Gastrocnemius medialis (tissue), 4 donors: Measurements from ENCODE around the gene SLC36A1.

ENCODE experiments used
- POLR2A ChIP-seq, 2 donors: fragments of 450-650 bp; IDR thresholded peaks; one replicate each; pipeline ENCODE4 v1.6.1; 2017; ENCODE audit warnings: antibody characterized with exemption in 2 of 2, mild to moderate bottlenecking in 2 of 2, moderate library complexity in 2 of 2
- TF ChIP-seq, protein P1 (sequence below), 5 experiments: fragments of 450-650 bp in 3 of 5; fragments of 200-600 bp in 2 of 5; sonication (generic) in 2 of 5; IDR thresholded peaks in 4 of 5; conservative IDR thresholded peaks in 1 of 5; 1 replicate in 4 of 5; 2 replicates in 1 of 5; pipeline ENCODE4 v1.5.1; 2016 to 2019; ENCODE audit warnings: antibody characterized with exemption in 5 of 5, mild to moderate bottlenecking in 3 of 5, moderate library complexity in 3 of 5

DNA sequence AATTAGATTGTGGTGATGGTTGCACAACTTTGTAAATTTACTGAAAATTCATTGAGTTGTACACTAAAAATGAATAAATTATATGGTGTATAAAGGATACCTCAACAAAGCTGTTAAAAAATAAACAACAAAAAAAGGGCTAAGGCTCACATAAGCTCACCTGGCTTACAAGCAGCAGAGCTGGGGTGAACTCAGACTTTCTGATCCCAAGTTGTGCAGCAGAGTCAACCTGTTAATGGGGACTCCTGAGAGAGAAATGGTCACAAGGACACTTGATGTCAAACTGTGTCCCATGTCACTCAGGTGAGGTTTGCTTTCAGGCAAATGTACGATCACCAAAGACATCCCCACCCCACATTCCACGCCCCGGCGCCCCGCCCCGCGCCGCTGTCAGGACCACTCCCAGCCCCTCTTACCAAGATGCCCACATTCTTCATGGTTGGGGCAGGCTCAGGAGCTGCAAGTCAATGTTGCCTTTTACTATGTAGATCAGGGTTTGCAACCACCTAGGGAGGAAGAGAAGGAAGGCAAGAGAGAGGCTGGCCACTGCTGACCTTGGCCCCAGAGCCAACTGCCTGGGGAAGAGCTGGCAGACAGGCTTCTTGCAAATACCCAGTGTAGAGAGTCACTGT is 22.4 kb upstream of the SLC36A1 start:
- TF ChIP-seq POLR2A (IDR thresholded peaks at IDR 0.05): no peak
- TF ChIP-seq, protein P1, sequence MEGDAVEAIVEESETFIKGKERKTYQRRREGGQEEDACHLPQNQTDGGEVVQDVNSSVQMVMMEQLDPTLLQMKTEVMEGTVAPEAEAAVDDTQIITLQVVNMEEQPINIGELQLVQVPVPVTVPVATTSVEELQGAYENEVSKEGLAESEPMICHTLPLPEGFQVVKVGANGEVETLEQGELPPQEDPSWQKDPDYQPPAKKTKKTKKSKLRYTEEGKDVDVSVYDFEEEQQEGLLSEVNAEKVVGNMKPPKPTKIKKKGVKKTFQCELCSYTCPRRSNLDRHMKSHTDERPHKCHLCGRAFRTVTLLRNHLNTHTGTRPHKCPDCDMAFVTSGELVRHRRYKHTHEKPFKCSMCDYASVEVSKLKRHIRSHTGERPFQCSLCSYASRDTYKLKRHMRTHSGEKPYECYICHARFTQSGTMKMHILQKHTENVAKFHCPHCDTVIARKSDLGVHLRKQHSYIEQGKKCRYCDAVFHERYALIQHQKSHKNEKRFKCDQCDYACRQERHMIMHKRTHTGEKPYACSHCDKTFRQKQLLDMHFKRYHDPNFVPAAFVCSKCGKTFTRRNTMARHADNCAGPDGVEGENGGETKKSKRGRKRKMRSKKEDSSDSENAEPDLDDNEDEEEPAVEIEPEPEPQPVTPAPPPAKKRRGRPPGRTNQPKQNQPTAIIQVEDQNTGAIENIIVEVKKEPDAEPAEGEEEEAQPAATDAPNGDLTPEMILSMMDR (IDR thresholded peaks at IDR 0.05 in 4 of 5, conservative IDR thresholded peaks at IDR 0.05 in 1 of 5): no peak
